Thymus (tissue), 11 donors: ENCODE measurements around the gene HOXD9. TPM values are rescaled to one million over a fixed set of nuclear protein-coding genes. Genes with fewer than 3 reads are reported as not detected.

Experiments used
- DNase-seq, 9 donors: peaks; one replicate each; pipeline ENCODE4 v3.0.0-alpha.2; 2013; ENCODE audit warnings: low spot score in 9 of 9, low read depth in 6 of 9, missing footprints in 1 of 9
- H3K27ac ChIP-seq, 2 donors: one replicate each; pipeline ENCODE4 v1.5.1; 2013; ENCODE audit warnings: control low read depth in 1 of 2, low read depth in 1 of 2, low read length in 1 of 2, mild to moderate bottlenecking in 1 of 2, moderate library complexity in 1 of 2
- H3K27me3 ChIP-seq, 2 donors: one replicate each; pipeline ENCODE4 v1.5.1; 2013; ENCODE audit warnings: low read length in 1 of 2; ENCODE audit not compliant: control insufficient read depth in 2 of 2, insufficient read depth in 1 of 2
- H3K36me3 ChIP-seq, 2 donors: one replicate each; pipeline ENCODE4 v1.5.1; 2013; ENCODE audit warnings: low read length in 1 of 2, mild to moderate bottlenecking in 1 of 2, moderate library complexity in 1 of 2; ENCODE audit not compliant: control insufficient read depth in 2 of 2, insufficient read depth in 2 of 2
- H3K4me1 ChIP-seq, 2 donors: one replicate each; pipeline ENCODE4 v1.5.1; 2013; ENCODE audit warnings: low read length in 2 of 2; ENCODE audit not compliant: control insufficient read depth in 2 of 2, insufficient read depth in 2 of 2
- H3K4me3 ChIP-seq, 2 donors: one replicate each; pipeline ENCODE4 v1.5.1; 2013; ENCODE audit warnings: low read length in 2 of 2, control low read depth in 1 of 2, mild to moderate bottlenecking in 1 of 2
- H3K9me3 ChIP-seq, 2 donors: one replicate each; pipeline ENCODE4 v1.5.1; 2013; ENCODE audit warnings: low read length in 1 of 2, mild to moderate bottlenecking in 1 of 2; ENCODE audit not compliant: control insufficient read depth in 2 of 2, insufficient read depth in 1 of 2
- WGBS: extraction: QIAGEN DNeasy Blood & Tissue Kit; methylation state at CpG from one replicate; pipeline ENCODE4 v1.1.7; 2013; 5-methylcytosine and 5-hydroxymethylcytosine counted together
- polyA plus RNA-seq: library from polyadenylated mRNA; stranded (reverse); fragments of 200-250 nt; gene quantifications from one replicate; pipeline ENCODE4 v1.2.3, GENCODE V29; 2013
- total RNA-seq: library from RNA; stranded (reverse); fragments of 120-200 nt; gene quantifications from one replicate; pipeline ENCODE4 v1.2.4, GENCODE V29; 2013
- donor health status: healthy.

The HOXD9 gene
- total and polyA plus RNA-seq, 2 donors, result 0.14 to 1.8 TPM

- H3K27ac ChIP-seq, result no peak overlapping the region
- no peaks in the 10 kb centered on the region for H3K36me3 ChIP-seq
- peaks cover 0 to 14% of the 10 kb centered on the region in 2 donors for H3K4me1 ChIP-seq
- H3K4me3 ChIP-seq, result no peak overlapping the region
- DNase-seq, result no peak
- peaks cover 85 to 100% of the 10 kb centered on the region in 2 donors for H3K27me3 ChIP-seq
- H3K9me3 ChIP-seq, result no peaks in the 10 kb centered on the region
- WGBS, result 20% methylated on average over 14 of the region's 14 CpGs
Measured at GRCh38 chr2:176172895-176173566, 50.5 kb downstream of the HOXD9 start.

GRCh38 chr2:176173567-176174381 is 51.3 kb downstream of the HOXD9 start:
- peaks cover 89 to 100% of the 10 kb centered on the region in 2 donors for H3K27me3 ChIP-seq
- WGBS, result 17% methylated on average over 7 of the region's 7 CpGs
- H3K9me3 ChIP-seq, result peaks cover 0 to 2% of the 10 kb centered on the region in 2 donors
- H3K4me1 ChIP-seq, result peaks cover 0 to 19% of the 10 kb centered on the region in 2 donors
- DNase-seq, result no peak
- no peak overlapping the region for H3K27ac ChIP-seq
- no peak overlapping the region for H3K4me3 ChIP-seq
- no peaks in the 10 kb centered on the region for H3K36me3 ChIP-seq

- peaks cover 89 to 100% of the 10 kb centered on the region in 2 donors for H3K27me3 ChIP-seq
- 6% methylated on average over 14 of the region's 14 CpGs for WGBS
- H3K9me3 ChIP-seq, result peaks cover 0 to 2% of the 10 kb centered on the region in 2 donors
- DNase-seq, result no peak
- no peaks in the 10 kb centered on the region for H3K36me3 ChIP-seq
- peaks cover 0 to 19% of the 10 kb centered on the region in 2 donors for H3K4me1 ChIP-seq
- H3K4me3 ChIP-seq, result no peak overlapping the region
- H3K27ac ChIP-seq, result no peak overlapping the region
Measured at GRCh38 chr2:176174382-176174823, 51.9 kb downstream of the HOXD9 start.

Other genes starting within 250 kb of the HOXD9 start
- gene LNPK, start 120.5 kb upstream of the HOXD9 start, total RNA-seq, result 23.5 TPM
- gene LNPK, start 120.5 kb upstream of the HOXD9 start, polyA plus RNA-seq, result 9.1 TPM
- not detected for gene EVX2, start 38.8 kb upstream of the HOXD9 start, total RNA-seq
- gene EVX2, start 38.8 kb upstream of the HOXD9 start, polyA plus RNA-seq, result not detected
- gene HOXD13, start 30.0 kb upstream of the HOXD9 start, total RNA-seq, result not detected
- 0.11 TPM for gene HOXD13, start 30.0 kb upstream of the HOXD9 start, polyA plus RNA-seq
- gene HOXD12, start 22.9 kb upstream of the HOXD9 start, total RNA-seq, result not detected
- gene HOXD12, start 22.9 kb upstream of the HOXD9 start, polyA plus RNA-seq, result not detected
- gene HOXD11, start 15.4 kb upstream of the HOXD9 start, total RNA-seq, result not detected
- gene HOXD11, start 15.4 kb upstream of the HOXD9 start, polyA plus RNA-seq, result 0.09 TPM
- gene HOXD10, start 5.9 kb upstream of the HOXD9 start, total RNA-seq, result not detected
- gene HOXD10, start 5.9 kb upstream of the HOXD9 start, polyA plus RNA-seq, result 0.09 TPM
- 1.5 TPM for gene HOXD8, start 7.0 kb downstream of the HOXD9 start, total RNA-seq
- 3.4 TPM for gene HOXD8, start 7.0 kb downstream of the HOXD9 start, polyA plus RNA-seq
- 0.09 TPM for gene HOXD4, start 28.8 kb downstream of the HOXD9 start, total RNA-seq
- 1.0 TPM for gene HOXD4, start 28.8 kb downstream of the HOXD9 start, polyA plus RNA-seq
- 0.28 TPM for gene HOXD3, start 34.6 kb downstream of the HOXD9 start, total RNA-seq
- gene HOXD3, start 34.6 kb downstream of the HOXD9 start, polyA plus RNA-seq, result 0.82 TPM
- 0.09 TPM for gene HOXD1, start 65.9 kb downstream of the HOXD9 start, total RNA-seq
- gene HOXD1, start 65.9 kb downstream of the HOXD9 start, polyA plus RNA-seq, result 0.52 TPM
- 32.2 TPM for gene MTX2, start 146.7 kb downstream of the HOXD9 start, total RNA-seq
- 57.7 TPM for gene MTX2, start 146.7 kb downstream of the HOXD9 start, polyA plus RNA-seq